PC-3 (cell line): ENCODE measurements around the gene LMBRD2. TPM values are rescaled to one million over a fixed set of nuclear protein-coding genes. Genes with fewer than 3 reads are reported as not detected.

Experiments used
- ATAC-seq: fragments of 200-7000 bp; cut with Tn5 transposase; 2 replicates; pipeline ENCODE4 v1.9.1; 2020; ENCODE audit warnings: mild to moderate bottlenecking, moderate library complexity
- BruUV-seq: library from RNA; stranded (reverse); fragments of 400-500 nt; replicated peaks from 2 replicates; lab custom pipeline; 2021; lab: Mats Ljungman, UMichigan
- CTCF ChIA-PET: fragments of 300-600 bp; sonication (Branson Sonifier 250); formaldehyde crosslinking; loops from one replicate; lab custom pipeline; 2022; ENCODE audit warnings: antibody characterized with exemption; lab: Charles Lee
- POLR2A ChIA-PET: fragments of 300-600 bp; sonication (Branson Sonifier 250); formaldehyde crosslinking; loops from one replicate; lab custom pipeline; 2022; ENCODE audit warnings: antibody characterized with exemption; ENCODE audit not compliant: unreplicated experiment; lab: Charles Lee
- DNase-seq: peaks from one replicate; pipeline ENCODE4 v3.0.0-alpha.2; 2015
- H2AFZ ChIP-seq: fragments of 300-600 bp; sonication (generic); 2 replicates; pipeline ENCODE4 v1.6.0; 2016; ENCODE audit warnings: antibody characterized with exemption, low read length
- H3F3A ChIP-seq: fragments of 300-600 bp; sonication (generic); one replicate; pipeline ENCODE4 v1.6.0; 2017; ENCODE audit warnings: antibody characterized with exemption, low read length, control low read depth, mild to moderate bottlenecking; ENCODE audit not compliant: unreplicated experiment
- H3K27ac ChIP-seq: fragments of 300-600 bp; sonication (generic); 2 replicates; pipeline ENCODE4 v1.5.1; 2016; ENCODE audit warnings: mild to moderate bottlenecking, low read length
- H3K27me3 ChIP-seq: fragments of 300-600 bp; sonication (generic); 2 replicates; pipeline ENCODE4 v1.6.1; 2016; ENCODE audit warnings: low read length, mixed read lengths
- H3K36me3 ChIP-seq: fragments of 300-600 bp; sonication (generic); 2 replicates; pipeline ENCODE4 v1.6.1; 2016; ENCODE audit warnings: low read depth, mixed run types, low read length, mixed read lengths
- H3K4me1 ChIP-seq: fragments of 300-600 bp; sonication (generic); 2 replicates; pipeline ENCODE4 v1.5.1; 2016; ENCODE audit warnings: low read length; ENCODE audit not compliant: insufficient read depth
- H3K4me2 ChIP-seq: fragments of 300-600 bp; sonication (generic); 2 replicates; pipeline ENCODE4 v1.6.0; 2016; ENCODE audit warnings: low read length
- H3K4me3 ChIP-seq: fragments of 300-600 bp; sonication (generic); 2 replicates; pipeline ENCODE4 v1.5.1; 2016; ENCODE audit warnings: mild to moderate bottlenecking, low read length, mixed read lengths
- H3K79me2 ChIP-seq: fragments of 300-600 bp; sonication (generic); 2 replicates; pipeline ENCODE4 v1.6.1; 2017; ENCODE audit warnings: low read length, mixed read lengths
- H3K9ac ChIP-seq: fragments of 300-600 bp; sonication (generic); 2 replicates; pipeline ENCODE4 v1.6.0; 2016; ENCODE audit warnings: mild to moderate bottlenecking, low read length
- H3K9me2 ChIP-seq: fragments of 300-600 bp; sonication (generic); replicated peaks from 2 replicates; pipeline ENCODE4 v1.6.1; 2016; ENCODE audit warnings: mixed run types, low read length, mixed read lengths
- H3K9me3 ChIP-seq: fragments of 300-600 bp; sonication (generic); 2 replicates; pipeline ENCODE4 v1.6.1; 2016; ENCODE audit warnings: low read length, mixed read lengths
- H4K20me1 ChIP-seq: fragments of 300-600 bp; sonication (generic); 2 replicates; pipeline ENCODE4 v1.6.1; 2016; ENCODE audit warnings: low read length, mixed read lengths
- EZH2 ChIP-seq: fragments of 300-600 bp; sonication (generic); IDR thresholded peaks from one replicate; pipeline ENCODE4 v1.6.1; 2017; ENCODE audit warnings: antibody characterized with exemption, mild to moderate bottlenecking, low read length; ENCODE audit not compliant: unreplicated experiment
- EZH2phosphoT487 ChIP-seq: fragments of 300-600 bp; sonication (generic); IDR thresholded peaks from 2 replicates; pipeline ENCODE4 v1.6.1; 2018; ENCODE audit warnings: mild to moderate bottlenecking, antibody characterized with exemption, low read length, borderline replicate concordance
- intact Hi-C: fragments of 100-400 bp; cut with micrococcal nuclease; formaldehyde crosslinking; loops from 2 replicates; pipeline ENCODE4 v1.9.0; 2023
- total RNA-seq: library from RNA; depleted of rRNA; stranded (reverse); fragments of >200 nt; gene quantifications from 2 replicates; pipeline ENCODE4 v1.2.3, GENCODE V29; 2014
- TF ChIP-seq, protein P1 (sequence below): fragments of 300-600 bp; sonication (generic); conservative IDR thresholded peaks from 2 replicates; pipeline ENCODE4 v1.5.1; 2017; ENCODE audit warnings: antibody characterized with exemption, low read depth, mild to moderate bottlenecking, low read length

LMBRD2 gene
- total RNA-seq, 1 experiment from 2014 or later, result 9.1 TPM

DNA sequence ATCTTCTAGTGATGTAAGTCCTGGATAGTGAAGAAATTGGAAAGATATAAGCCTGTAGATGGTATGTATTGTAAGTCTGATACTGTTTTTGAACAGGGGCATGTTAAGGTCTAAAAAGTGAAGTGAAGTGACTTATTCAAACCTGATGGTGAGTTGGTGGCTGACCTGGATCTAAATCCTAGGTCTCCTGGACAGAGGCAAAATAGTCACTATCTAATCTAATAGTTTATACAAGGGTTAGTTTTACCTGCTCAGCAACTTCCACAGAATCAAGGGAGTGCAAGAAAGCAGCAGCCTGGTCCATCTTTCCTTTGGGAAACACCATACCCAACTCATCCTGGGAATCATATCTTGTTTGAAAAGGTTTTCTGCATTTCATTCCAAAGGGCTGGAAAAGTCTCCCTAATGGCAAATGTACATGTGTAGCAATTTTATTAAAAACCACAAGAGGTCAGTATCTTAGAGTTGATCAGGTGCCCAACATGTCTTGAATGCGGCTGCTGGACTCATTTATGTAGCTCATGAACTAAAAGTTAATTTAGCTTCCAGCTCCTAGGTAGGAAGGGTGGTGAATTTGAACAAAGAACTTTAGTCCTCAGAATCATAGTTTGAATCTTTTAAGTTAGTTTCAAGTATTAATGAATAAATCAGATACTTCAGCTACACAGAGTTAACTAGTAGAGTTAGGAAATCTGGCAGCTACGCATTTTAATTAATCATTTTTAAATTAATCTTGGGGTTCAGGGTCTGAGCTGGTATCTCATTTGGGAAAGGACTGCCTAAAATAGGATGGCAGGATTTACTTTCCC is 26.2 kb upstream of the LMBRD2 start:
- Histone ChIP-seq H4K20me1 (no peaks in the 10 kb centered on the region), H3K27ac (no peak overlapping the region), H3K4me2 (no peak overlapping the region), H3F3A (no peaks in the 10 kb centered on the region), H2AFZ (no peak overlapping the region), H3K9me2 (no peaks in the 10 kb centered on the region), H3K9me3 (no peaks in the 10 kb centered on the region), H3K9ac (no peak overlapping the region), H3K36me3 (peaks cover 32% of the 10 kb centered on the region), H3K4me1 (no peaks in the 10 kb centered on the region), H3K4me3 (no peak overlapping the region), H3K27me3 (no peaks in the 10 kb centered on the region), H3K79me2 (no peaks in the 10 kb centered on the region)
- TF ChIP-seq, protein P1, sequence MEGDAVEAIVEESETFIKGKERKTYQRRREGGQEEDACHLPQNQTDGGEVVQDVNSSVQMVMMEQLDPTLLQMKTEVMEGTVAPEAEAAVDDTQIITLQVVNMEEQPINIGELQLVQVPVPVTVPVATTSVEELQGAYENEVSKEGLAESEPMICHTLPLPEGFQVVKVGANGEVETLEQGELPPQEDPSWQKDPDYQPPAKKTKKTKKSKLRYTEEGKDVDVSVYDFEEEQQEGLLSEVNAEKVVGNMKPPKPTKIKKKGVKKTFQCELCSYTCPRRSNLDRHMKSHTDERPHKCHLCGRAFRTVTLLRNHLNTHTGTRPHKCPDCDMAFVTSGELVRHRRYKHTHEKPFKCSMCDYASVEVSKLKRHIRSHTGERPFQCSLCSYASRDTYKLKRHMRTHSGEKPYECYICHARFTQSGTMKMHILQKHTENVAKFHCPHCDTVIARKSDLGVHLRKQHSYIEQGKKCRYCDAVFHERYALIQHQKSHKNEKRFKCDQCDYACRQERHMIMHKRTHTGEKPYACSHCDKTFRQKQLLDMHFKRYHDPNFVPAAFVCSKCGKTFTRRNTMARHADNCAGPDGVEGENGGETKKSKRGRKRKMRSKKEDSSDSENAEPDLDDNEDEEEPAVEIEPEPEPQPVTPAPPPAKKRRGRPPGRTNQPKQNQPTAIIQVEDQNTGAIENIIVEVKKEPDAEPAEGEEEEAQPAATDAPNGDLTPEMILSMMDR, result peak; percentile 80
- TF ChIP-seq EZH2, result no peak
- TF ChIP-seq EZH2phosphoT487, result no peak
- intact Hi-C loops, result loop anchor here (1.0 to 10.0 kb wide), 5 partner anchors 61 to 517 kb away; no protein-coding TSS in a partner anchor
- peak; percentile 58 for DNase-seq
- ChIA-PET POLR2A (interaction anchor here (0.6 kb wide), 1 partner anchor 1460 kb away, joined by 3 read pairs; no protein-coding TSS in a partner anchor), CTCF (interaction anchor here (0.5 to 1.2 kb wide), 11 partner anchors 25 to 698 kb away, joined by 3 to 15 read pairs (median 4); partner anchors contain the start of gene NADK2)
- BruUV-seq, result no TSS peak
- peak; percentile 89 for ATAC-seq

DNA sequence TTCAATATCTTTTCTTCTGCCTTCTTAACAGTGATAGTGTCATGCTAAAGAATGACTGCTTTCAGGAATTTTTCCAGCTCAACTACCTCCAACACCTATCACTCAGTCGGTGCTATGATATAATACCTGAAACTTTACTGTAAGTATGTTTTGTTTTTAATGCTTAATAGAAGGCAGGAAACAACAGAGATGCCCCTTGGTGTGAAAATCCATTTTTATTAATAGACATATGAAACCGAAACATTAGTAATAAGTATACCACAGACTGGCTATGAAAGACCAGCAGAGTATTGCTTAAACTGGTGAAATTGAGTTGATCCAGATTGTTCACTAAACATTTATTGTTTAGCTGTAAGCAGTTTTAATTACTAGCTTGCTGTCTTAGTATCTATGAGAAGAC is 25.5 kb upstream of the LMBRD2 start:
- H3K4me2 ChIP-seq, result no peak overlapping the region
- no peak overlapping the region for H3K27ac ChIP-seq
- no peak overlapping the region for H2AFZ ChIP-seq
- H3K79me2 ChIP-seq, result no peaks in the 10 kb centered on the region
- no peaks in the 10 kb centered on the region for H3K27me3 ChIP-seq
- ChIA-PET POLR2A (no interaction called here), CTCF (no interaction called here)
- H4K20me1 ChIP-seq, result no peaks in the 10 kb centered on the region
- no peaks in the 10 kb centered on the region for H3K4me1 ChIP-seq
- no peaks in the 10 kb centered on the region for H3K9me2 ChIP-seq
- no peaks in the 10 kb centered on the region for H3F3A ChIP-seq
- intact Hi-C loops, result loop anchor here (1.0 to 10.0 kb wide), 3 partner anchors 62 to 518 kb away; no protein-coding TSS in a partner anchor
- peaks cover 32% of the 10 kb centered on the region for H3K36me3 ChIP-seq
- TF ChIP-seq, protein P1, result no peak
- TF ChIP-seq EZH2phosphoT487, result no peak
- TF ChIP-seq EZH2, result no peak
- no peaks in the 10 kb centered on the region for H3K9me3 ChIP-seq
- no peak for ATAC-seq
- no TSS peak for BruUV-seq
- no peak overlapping the region for H3K9ac ChIP-seq
- no peak for DNase-seq
- H3K4me3 ChIP-seq, result no peak overlapping the region

DNA sequence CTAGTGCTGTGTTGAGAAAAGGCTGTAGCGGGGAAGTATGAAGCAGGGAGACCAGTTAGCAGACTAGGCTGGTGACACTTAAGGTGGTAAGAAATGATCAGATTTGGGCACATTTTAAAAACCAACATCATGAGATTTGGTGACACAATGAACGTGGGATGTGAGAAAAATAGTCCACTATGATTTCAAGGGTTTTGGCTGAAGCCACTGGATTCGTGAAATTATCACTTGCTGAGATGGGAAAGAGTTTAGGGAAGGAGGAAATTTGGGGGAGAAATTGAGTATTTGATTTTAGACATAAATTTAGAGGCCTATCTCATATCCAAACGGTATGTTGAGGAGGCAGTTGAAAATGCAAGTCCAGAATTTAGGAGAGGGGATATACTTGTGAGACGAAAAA is 23.4 kb upstream of the LMBRD2 start:
- no peaks in the 10 kb centered on the region for H4K20me1 ChIP-seq
- ATAC-seq (no peak), DNase-seq (no peak)
- H2AFZ ChIP-seq, result no peak overlapping the region
- H3K9me2 ChIP-seq, result no peaks in the 10 kb centered on the region
- no peak overlapping the region for H3K9ac ChIP-seq
- H3K4me1 ChIP-seq, result no peaks in the 10 kb centered on the region
- no TSS peak for BruUV-seq
- TF ChIP-seq EZH2 (no peak), EZH2phosphoT487 (no peak)
- TF ChIP-seq, protein P1, result no peak
- no peaks in the 10 kb centered on the region for H3K9me3 ChIP-seq
- H3K4me3 ChIP-seq, result no peak overlapping the region
- H3K4me2 ChIP-seq, result no peak overlapping the region
- intact Hi-C loops, result loop anchor here (5.0 to 10.0 kb wide), 2 partner anchors 222 to 520 kb away; no protein-coding TSS in a partner anchor
- CTCF ChIA-PET, result no interaction called here
- no peaks in the 10 kb centered on the region for H3F3A ChIP-seq
- no peak overlapping the region for H3K27ac ChIP-seq
- peaks cover 31% of the 10 kb centered on the region for H3K36me3 ChIP-seq
- no peaks in the 10 kb centered on the region for H3K27me3 ChIP-seq
- no peaks in the 10 kb centered on the region for H3K79me2 ChIP-seq
- POLR2A ChIA-PET, result no interaction called here
